Thyroid gland (tissue), 4 donors: ENCODE data around the gene LRFN2.

ENCODE experiments used
- CTCF ChIP-seq, 6 experiments: fragments of 200-600 bp in 3 of 6; fragments of 450-650 bp in 3 of 6; sonication (generic) in 3 of 6; IDR thresholded peaks; one replicate each; pipeline ENCODE4 v1.5.1; 2016 to 2019; ENCODE audit warnings: antibody characterized with exemption in 6 of 6, mild to moderate bottlenecking in 2 of 6, inconsistent platforms in 1 of 6, moderate library complexity in 1 of 6
- POLR2A ChIP-seq, 2 donors: fragments of 450-650 bp; IDR thresholded peaks; one replicate each; pipeline ENCODE4 v1.6.1; 2017; ENCODE audit warnings: antibody characterized with exemption in 2 of 2, mild to moderate bottlenecking in 2 of 2, moderate library complexity in 1 of 2

- TF ChIP-seq POLR2A (IDR thresholded peaks at IDR 0.05) (no peak), CTCF (IDR thresholded peaks at IDR 0.05) (no peak)
Measured at GRCh38 chr6:40520678-40521077, 66.5 kb downstream of the LRFN2 start.
